Measurements from ENCODE around the gene GSKIP.

DNA sequence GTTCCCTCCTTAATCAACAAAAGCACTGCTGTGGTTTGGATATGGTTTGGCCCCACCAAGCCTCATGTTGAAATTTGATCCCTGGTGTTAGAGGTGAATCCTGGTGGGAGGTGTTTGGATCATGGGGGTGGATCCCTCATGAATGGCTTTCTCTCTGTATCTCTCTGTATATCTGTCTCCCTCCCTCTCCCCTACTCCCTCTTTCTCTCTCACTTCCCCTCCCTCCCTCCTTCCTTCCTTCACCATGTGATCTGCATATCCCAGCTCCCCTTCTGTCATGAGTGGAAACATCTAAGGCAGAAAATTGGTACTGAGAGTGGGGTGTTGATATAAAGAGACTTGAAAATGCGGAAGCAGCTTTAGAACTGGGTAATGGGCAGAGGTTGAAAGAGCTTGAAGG lies 5.2 kb downstream of the GSKIP start:
- no peak for TF ChIP-seq CTCF (IDR thresholded peaks at IDR 0.05)
- no peak for TF ChIP-seq POLR2A (IDR thresholded peaks at IDR 0.05)

All from sigmoid colon (tissue), 3 donors.